ENCODE measurements around the gene OSBPL2.

Gene OSBPL2

DNA sequence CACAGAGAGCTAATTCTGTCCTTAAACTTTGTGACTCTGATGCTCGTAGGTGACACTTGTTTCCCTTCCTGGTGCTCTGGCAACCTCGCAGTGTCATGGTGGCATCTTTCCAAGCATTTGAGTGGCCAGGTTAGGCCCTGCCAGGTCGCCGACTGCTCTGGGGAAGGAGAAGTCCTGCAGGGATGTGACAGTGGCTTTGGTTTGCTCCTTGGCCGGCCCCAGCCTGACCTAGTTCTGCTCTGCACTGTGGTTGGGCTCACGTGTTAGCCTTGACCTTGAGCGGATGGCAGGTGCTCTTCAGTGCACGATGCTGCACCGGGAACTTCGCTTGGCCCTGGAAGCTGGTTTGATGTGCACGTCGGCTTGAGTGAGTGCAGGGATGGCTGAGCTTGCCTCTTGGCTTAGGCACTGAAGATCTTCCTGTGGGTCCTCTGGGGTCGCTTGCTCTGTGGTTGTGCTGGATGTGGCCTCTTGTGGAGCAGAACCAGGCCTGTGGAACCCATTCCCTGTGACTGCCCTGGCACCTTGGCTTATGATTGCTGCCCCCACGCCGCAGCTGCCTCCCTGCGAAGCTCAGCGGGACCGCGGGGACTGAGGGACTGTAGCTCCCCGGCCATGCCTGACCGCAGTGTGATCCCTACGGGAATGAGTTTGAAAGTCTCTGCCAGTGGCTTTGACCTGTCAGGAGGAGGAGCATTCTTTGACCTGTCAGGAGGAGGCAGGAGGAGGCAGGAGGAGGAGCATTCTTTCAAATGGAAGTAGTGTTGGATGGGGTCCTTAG, 8.7 kb downstream of the OSBPL2 start:
- no peak for DNase-seq (ENCODE audit: low read depth)

DNA sequence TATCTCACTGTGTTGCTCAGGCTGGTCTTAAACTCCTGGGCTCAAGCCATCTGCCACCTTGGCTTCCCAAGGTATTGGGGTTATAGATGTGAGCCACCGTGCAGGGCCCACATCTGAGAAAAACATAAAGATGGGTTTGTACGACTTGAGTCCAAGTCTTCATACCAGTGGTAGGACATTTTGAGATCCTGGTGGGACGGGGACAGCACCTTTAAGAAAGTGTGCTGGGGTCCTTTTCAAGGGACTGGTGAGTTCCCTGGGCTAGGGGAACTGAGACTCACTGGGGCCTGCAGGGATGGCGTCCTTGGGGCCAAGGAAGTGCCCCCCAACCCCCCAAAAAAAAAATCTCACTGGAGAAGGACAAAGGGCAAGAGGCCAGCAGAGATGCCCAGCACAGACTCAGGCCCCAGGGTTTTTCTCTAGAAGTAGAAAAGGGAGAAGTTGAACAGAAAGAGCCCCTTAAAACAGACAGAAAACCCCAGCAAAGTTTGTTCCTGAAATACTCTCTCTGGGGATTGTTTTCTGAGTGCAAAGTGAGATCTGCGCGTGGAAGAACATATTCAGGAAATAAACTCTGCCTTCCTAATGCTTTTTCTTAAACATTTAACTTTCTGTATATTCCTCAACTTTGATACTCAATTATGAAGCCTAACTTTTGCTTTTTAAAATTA, 10.7 kb downstream of the OSBPL2 start:
- no peak overlapping the region for H3K4me3 ChIP-seq (ENCODE audit: low read depth, low read length)
- TF ChIP-seq, protein P1, sequence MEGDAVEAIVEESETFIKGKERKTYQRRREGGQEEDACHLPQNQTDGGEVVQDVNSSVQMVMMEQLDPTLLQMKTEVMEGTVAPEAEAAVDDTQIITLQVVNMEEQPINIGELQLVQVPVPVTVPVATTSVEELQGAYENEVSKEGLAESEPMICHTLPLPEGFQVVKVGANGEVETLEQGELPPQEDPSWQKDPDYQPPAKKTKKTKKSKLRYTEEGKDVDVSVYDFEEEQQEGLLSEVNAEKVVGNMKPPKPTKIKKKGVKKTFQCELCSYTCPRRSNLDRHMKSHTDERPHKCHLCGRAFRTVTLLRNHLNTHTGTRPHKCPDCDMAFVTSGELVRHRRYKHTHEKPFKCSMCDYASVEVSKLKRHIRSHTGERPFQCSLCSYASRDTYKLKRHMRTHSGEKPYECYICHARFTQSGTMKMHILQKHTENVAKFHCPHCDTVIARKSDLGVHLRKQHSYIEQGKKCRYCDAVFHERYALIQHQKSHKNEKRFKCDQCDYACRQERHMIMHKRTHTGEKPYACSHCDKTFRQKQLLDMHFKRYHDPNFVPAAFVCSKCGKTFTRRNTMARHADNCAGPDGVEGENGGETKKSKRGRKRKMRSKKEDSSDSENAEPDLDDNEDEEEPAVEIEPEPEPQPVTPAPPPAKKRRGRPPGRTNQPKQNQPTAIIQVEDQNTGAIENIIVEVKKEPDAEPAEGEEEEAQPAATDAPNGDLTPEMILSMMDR (IDR thresholded peaks at IDR 0.05; ENCODE audit: insufficient read depth, low read depth, low read length, missing control alignments), result no peak
- no peak for DNase-seq (ENCODE audit: low read depth)

More for the DNA sequence above, 8.7 kb downstream of the OSBPL2 start:
- TF ChIP-seq, protein P1 (IDR thresholded peaks at IDR 0.05; ENCODE audit: insufficient read depth, low read depth, low read length, missing control alignments), result no peak
- no peak overlapping the region for H3K4me3 ChIP-seq (ENCODE audit: low read depth, low read length)

DNA sequence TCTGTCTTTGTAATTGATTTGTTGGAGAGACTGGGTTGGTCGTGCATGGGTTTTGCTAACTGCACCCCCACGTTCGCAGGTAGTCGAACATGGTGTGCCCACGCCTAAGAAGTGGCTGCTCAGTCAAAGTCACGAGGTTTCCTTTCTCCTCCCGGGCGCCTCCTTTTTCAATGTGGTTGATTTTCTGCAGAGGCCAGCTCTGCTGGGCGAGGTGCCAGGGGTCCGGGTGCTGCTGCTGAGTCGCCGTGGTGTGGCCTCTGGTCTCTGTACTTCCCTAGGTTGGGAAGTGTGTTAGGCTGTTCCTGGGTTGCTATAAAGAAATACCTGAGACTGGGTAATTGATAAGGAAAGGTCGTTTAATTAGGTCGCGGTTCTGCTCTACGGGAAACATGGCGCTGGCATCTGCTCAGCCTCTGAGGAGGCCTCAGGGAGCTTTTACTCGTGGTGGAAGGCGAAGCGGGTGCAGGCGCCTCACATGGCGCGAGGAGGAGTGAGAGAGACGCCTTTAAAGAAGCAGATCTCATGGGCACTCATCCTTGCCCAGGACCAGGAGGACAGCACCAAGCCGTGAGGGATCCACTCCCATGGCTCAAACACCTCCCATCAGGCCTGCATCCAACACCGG, 14.1 kb downstream of the OSBPL2 start:
- H3K4me3 ChIP-seq (ENCODE audit: low read depth, low read length), result no peak overlapping the region
- TF ChIP-seq, protein P1 (IDR thresholded peaks at IDR 0.05; ENCODE audit: insufficient read depth, low read depth, low read length, missing control alignments), result no peak
- DNase-seq (ENCODE audit: low read depth), result no peak

DNA sequence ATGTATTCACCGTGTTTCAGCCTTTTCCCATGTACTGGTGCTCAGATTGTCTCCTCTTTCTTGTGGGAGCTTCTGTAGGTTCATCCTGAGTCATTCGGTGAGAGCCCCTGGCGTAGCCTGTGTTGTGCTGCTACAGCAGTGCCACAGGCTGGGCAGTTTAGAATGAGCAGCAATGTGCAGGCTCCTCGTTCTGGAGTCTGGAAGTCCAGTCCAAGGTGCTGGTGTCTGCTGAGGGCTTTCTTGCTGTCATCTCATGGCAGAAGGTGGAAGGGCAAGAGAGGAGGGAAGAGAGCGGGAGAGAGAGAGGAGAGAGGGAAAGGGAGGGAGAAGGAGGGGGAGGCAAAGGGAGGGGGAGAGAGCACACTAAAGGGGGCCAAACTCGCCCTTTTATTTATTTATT, 15.1 kb downstream of the OSBPL2 start:
- TF ChIP-seq, protein P1 (IDR thresholded peaks at IDR 0.05; ENCODE audit: insufficient read depth, low read depth, low read length, missing control alignments), result no peak
- H3K4me3 ChIP-seq (ENCODE audit: low read depth, low read length), result no peak overlapping the region
- no peak for DNase-seq (ENCODE audit: low read depth)

DNA sequence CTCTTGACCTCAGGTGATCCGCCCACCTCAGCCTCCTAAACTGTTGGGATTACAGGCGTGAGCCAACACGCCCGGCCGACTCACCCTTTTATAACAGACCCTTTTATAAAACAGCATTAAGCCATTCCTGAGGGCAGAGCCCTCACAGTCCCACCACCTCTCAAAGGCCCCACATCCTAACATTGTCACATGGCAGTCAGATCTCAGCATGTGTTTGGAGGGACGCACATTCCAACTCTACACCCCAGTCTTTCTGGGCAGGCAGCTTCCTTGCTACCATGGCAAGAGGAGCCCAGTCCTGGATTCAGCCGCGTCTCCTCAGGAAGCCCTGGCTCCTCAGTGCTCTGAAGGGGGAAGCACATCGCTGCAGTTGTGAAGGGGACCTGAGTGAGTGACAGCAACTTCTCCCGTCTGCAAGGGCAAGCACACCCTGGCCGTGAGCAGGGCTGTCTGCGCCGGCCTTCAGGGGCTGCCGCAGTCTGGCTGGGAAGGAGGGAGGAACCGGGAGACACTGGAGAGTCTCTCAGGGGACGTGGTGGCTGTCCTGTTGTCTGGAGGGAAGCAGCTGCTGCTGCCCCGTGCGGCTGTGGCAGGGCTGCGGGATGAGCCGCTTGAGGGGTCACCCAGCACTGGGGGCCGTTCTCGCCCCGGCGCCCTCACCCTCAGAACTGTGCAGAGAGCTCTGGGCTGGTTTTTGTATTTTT, 15.9 kb downstream of the OSBPL2 start:
- no peak overlapping the region for H3K4me3 ChIP-seq (ENCODE audit: low read depth, low read length)
- TF ChIP-seq, protein P1 (IDR thresholded peaks at IDR 0.05; ENCODE audit: insufficient read depth, low read depth, low read length, missing control alignments), result no peak
- DNase-seq (ENCODE audit: low read depth), result no peak

DNA sequence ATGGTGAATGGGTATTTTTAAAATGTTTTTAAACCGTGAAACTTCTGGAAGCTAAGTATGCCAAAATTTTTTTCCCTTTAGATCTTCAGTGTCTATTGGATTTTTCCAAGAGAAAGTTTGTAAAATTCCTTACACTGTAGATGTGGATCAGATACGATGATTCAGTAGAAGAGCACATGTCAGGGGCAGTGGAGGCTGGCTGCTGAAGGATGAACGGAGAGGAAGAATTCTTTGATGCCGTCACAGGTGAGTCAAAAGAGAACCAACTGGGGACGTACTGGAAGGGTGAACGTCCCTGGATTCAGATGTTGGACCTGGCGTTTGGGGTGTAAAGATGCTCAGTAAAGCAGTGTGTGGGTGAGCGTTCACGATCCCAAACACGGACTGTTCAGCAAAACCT, 17.7 kb downstream of the OSBPL2 start:
- no peak for DNase-seq (ENCODE audit: low read depth)
- H3K4me3 ChIP-seq (ENCODE audit: low read depth, low read length), result no peak overlapping the region
- TF ChIP-seq, protein P1 (IDR thresholded peaks at IDR 0.05; ENCODE audit: insufficient read depth, low read depth, low read length, missing control alignments), result no peak

Measured in GM12865 (cell line).